H1 (cell line): Measurements from ENCODE around the gene KCNK7. TPM values are rescaled to one million over a fixed set of nuclear protein-coding genes. Genes with fewer than 3 reads are reported as not detected.
"Not testable (repeated sequence)": the region's sequence is repeated elsewhere in the genome, so short reads cannot be mapped to it uniquely, and the experiment has no call there.

Experiments used
- CTCF ChIA-PET: fragments of 300-600 bp; sonication (Branson Sonifier 250); formaldehyde crosslinking; loops from one replicate; lab custom pipeline; 2021; ENCODE audit not compliant: partially characterized antibody; lab: Charles Lee
- POLR2A ChIA-PET: fragments of 300-600 bp; sonication (Branson Sonifier 250); formaldehyde crosslinking; loops from one replicate; lab custom pipeline; 2021; ENCODE audit warnings: inconsistent platforms; ENCODE audit not compliant: partially characterized antibody; lab: Charles Lee
- DNase-seq, 2 experiments: peaks; one replicate each; pipeline versions ENCODE4 v3.0.0 to v3.0.0-alpha.2; 2010 to 2022; ENCODE audit warnings: low spot score in 2 of 2, low read depth in 1 of 2, mixed read lengths in 1 of 2
- FAIRE-seq: peaks from 2 replicates; lab custom pipeline; 2011; peaks lifted over from hg19 to GRCh38; lab: Jason Lieb, UNC
- H2AFZ ChIP-seq: 2 replicates; pipeline ENCODE4 v1.8.1; 2012; ENCODE audit warnings: low read length, inconsistent platforms
- H2AK5ac ChIP-seq: 2 replicates; pipeline ENCODE4 v1.6.1; 2013; ENCODE audit warnings: low read depth, low read length
- H2BK120ac ChIP-seq: replicated peaks from 2 replicates; pipeline ENCODE3; 2013; ENCODE audit warnings: low read depth, low read length, inconsistent platforms
- H2BK12ac ChIP-seq: 2 replicates; pipeline ENCODE4 v1.6.1; 2013; ENCODE audit warnings: low read depth, low read length
- H2BK15ac ChIP-seq: 2 replicates; pipeline ENCODE4 v1.6.1; 2013; ENCODE audit warnings: low read length
- H2BK20ac ChIP-seq: 2 replicates; pipeline ENCODE4 v1.6.1; 2013; ENCODE audit warnings: low read length
- H2BK5ac ChIP-seq: 2 replicates; pipeline ENCODE4 v1.6.1; 2013; ENCODE audit warnings: low read depth, low read length
- H3K14ac ChIP-seq: 2 replicates; pipeline ENCODE4 v1.6.1; 2013; ENCODE audit warnings: inconsistent platforms; ENCODE audit not compliant: insufficient read length
- H3K18ac ChIP-seq: 2 replicates; pipeline ENCODE4 v1.6.1; 2013; ENCODE audit warnings: low read length; ENCODE audit errors: extremely low read depth
- H3K23ac ChIP-seq: 2 replicates; pipeline ENCODE4 v1.6.1; 2013; ENCODE audit warnings: inconsistent platforms; ENCODE audit not compliant: insufficient read length
- H3K23me2 ChIP-seq: 2 replicates; pipeline ENCODE4 v1.6.1; 2013; ENCODE audit warnings: low read depth, low read length
- H3K27ac ChIP-seq: 2 replicates; pipeline ENCODE4 v1.6.1; 2011; ENCODE audit warnings: low read depth, low read length, inconsistent platforms
- H3K27me3 ChIP-seq, 4 experiments: replicated peaks in 1 of 4; 1 replicate in 1 of 4; 2 replicates in 3 of 4; pipeline versions ENCODE4 v1.6.1 to v1.8.1; 2011 to 2013; ENCODE audit warnings: low read length in 3 of 4, mild to moderate bottlenecking in 3 of 4, inconsistent platforms in 2 of 4, mixed read lengths in 2 of 4, moderate library complexity in 1 of 4; ENCODE audit not compliant: control insufficient read depth in 3 of 4, insufficient read depth in 3 of 4; ENCODE audit errors: extremely low read depth in 1 of 4
- H3K36me3 ChIP-seq, 4 experiments: 2 replicates each; pipeline versions ENCODE4 v1.6.1 to v1.8.1; 2011 to 2013; ENCODE audit warnings: mild to moderate bottlenecking in 4 of 4, low read length in 3 of 4, moderate library complexity in 2 of 4, control low read depth in 1 of 4, inconsistent platforms in 1 of 4; ENCODE audit not compliant: insufficient read depth in 4 of 4, control insufficient read depth in 2 of 4
- H3K4ac ChIP-seq: replicated peaks from 2 replicates; pipeline ENCODE3; 2013; ENCODE audit warnings: low read length, low read depth, mixed read lengths, inconsistent platforms; ENCODE audit not compliant: insufficient read length
- H3K4me1 ChIP-seq, 4 experiments: replicated peaks in 1 of 4; 1 replicate in 1 of 4; 2 replicates in 3 of 4; pipeline versions ENCODE4 v1.6.1 to v1.8.1; 2011 to 2013; ENCODE audit warnings: low read length in 3 of 4, inconsistent platforms in 2 of 4, mixed read lengths in 1 of 4; ENCODE audit not compliant: insufficient read depth in 4 of 4, control insufficient read depth in 3 of 4
- H3K4me2 ChIP-seq, 2 experiments: 2 replicates each; pipeline versions ENCODE4 v1.6.1 to v1.8.1; 2011 to 2013; ENCODE audit warnings: low read depth in 2 of 2, low read length in 2 of 2, control low read depth in 1 of 2, inconsistent platforms in 1 of 2, mild to moderate bottlenecking in 1 of 2; ENCODE audit not compliant: insufficient read depth in 1 of 2
- H3K4me3 ChIP-seq, 4 experiments: fragments of 200-600, 300-600 bp in 1 of 4; sonication (generic), shearing (Covaris generic), sonication (Bioruptor Twin) in 1 of 4; 2 replicates each; pipeline versions ENCODE4 v1.5.1 to v1.8.1; 2011 to 2016; ENCODE audit warnings: low read length in 4 of 4, low read depth in 3 of 4, control low read depth in 2 of 4, inconsistent platforms in 2 of 4, mild to moderate bottlenecking in 2 of 4, mixed read lengths in 1 of 4, moderate library complexity in 1 of 4; ENCODE audit not compliant: insufficient read depth in 2 of 4; ENCODE audit errors: extremely low read depth in 1 of 4
- H3K56ac ChIP-seq: replicated peaks from 2 replicates; pipeline ENCODE3; 2013; ENCODE audit warnings: low read depth, mild to moderate bottlenecking, mixed read lengths, low read length, inconsistent platforms; ENCODE audit not compliant: insufficient read length
- H3K79me1 ChIP-seq: 2 replicates; pipeline ENCODE4 v1.6.1; 2013; ENCODE audit warnings: low read depth, low read length, control low read depth
- H3K79me2 ChIP-seq, 2 experiments: 2 replicates each; pipeline versions ENCODE4 v1.6.1 to v1.8.1; 2012 to 2013; ENCODE audit warnings: low read length in 2 of 2, mild to moderate bottlenecking in 2 of 2, inconsistent platforms in 1 of 2; ENCODE audit not compliant: insufficient read depth in 2 of 2, control insufficient read depth in 1 of 2
- H3K9ac ChIP-seq, 4 experiments: replicated peaks in 1 of 4; 1 replicate in 1 of 4; 2 replicates in 3 of 4; pipeline versions ENCODE4 v1.6.1 to v1.8.1; 2011 to 2013; ENCODE audit warnings: low read depth in 3 of 4, low read length in 3 of 4, control low read depth in 2 of 4, mild to moderate bottlenecking in 2 of 4, moderate library complexity in 2 of 4, inconsistent platforms in 1 of 4; ENCODE audit errors: extremely low read depth in 1 of 4
- H3K9me3 ChIP-seq, 2 experiments: 2 replicates each; pipeline versions ENCODE4 v1.6.1 to v1.8.1; 2012 to 2013; ENCODE audit warnings: mild to moderate bottlenecking in 2 of 2, moderate library complexity in 2 of 2, control low read depth in 1 of 2, inconsistent platforms in 1 of 2, low read depth in 1 of 2, low read length in 1 of 2, mixed read lengths in 1 of 2; ENCODE audit not compliant: insufficient read depth in 2 of 2
- H4K20me1 ChIP-seq, 2 experiments: replicated peaks in 1 of 2; 2 replicates each; pipeline versions ENCODE3 to v1.8.1; 2011 to 2013; ENCODE audit warnings: inconsistent platforms in 2 of 2, low read length in 2 of 2, mild to moderate bottlenecking in 1 of 2; ENCODE audit not compliant: insufficient read depth in 2 of 2, control insufficient read depth in 1 of 2
- H4K5ac ChIP-seq: 2 replicates; pipeline ENCODE4 v1.6.1; 2013; ENCODE audit warnings: low read length, low read depth, mixed read lengths, inconsistent platforms; ENCODE audit not compliant: insufficient read length
- H4K8ac ChIP-seq: 2 replicates; pipeline ENCODE4 v1.8.0; 2013; ENCODE audit warnings: mild to moderate bottlenecking, moderate library complexity, low read length, inconsistent platforms; ENCODE audit not compliant: insufficient read depth; ENCODE audit errors: extremely low read depth
- H4K91ac ChIP-seq: replicated peaks from 2 replicates; pipeline ENCODE3; 2013; ENCODE audit warnings: low read length, mixed read lengths, inconsistent platforms; ENCODE audit not compliant: insufficient read length
- whole genome bisulfite sequencing, 2 experiments: shearing (Covaris generic) in 1 of 2; methylation state at CpG; one replicate each; pipeline versions ENCODE4 v1.1.6 to v1.1.7; 2013 to 2015; ENCODE audit warnings: low lambda C conversion rate in 2 of 2, mixed read lengths in 2 of 2, inconsistent platforms in 1 of 2, low coverage in 1 of 2, missing lambda C conversion rate in 1 of 2; ENCODE audit not compliant: insufficient replicate concordance in 2 of 2, insufficient coverage in 1 of 2, insufficient read length in 1 of 2; ENCODE audit errors: extremely low coverage in 1 of 2, missing lambda C conversion rate in 1 of 2; 5-methylcytosine and 5-hydroxymethylcytosine counted together
- polyA plus RNA-seq, 7 experiments: library from polyadenylated mRNA; depleted of rRNA in 3 of 7; stranded (reverse) in 5 of 7; unstranded in 2 of 7; fragments of >200 nt in 5 of 7; fragments of 200-250 nt in 2 of 7; gene quantifications; 1 replicate in 5 of 7; 2 replicates in 1 of 7; 4 replicates in 1 of 7; pipeline versions ENCODE4 v1.2.1 to v1.2.3, GENCODE V29; 2011 to 2013; ENCODE audit warnings: missing spikeins in 2 of 7, mixed read lengths in 2 of 7
- total RNA-seq: library from RNA; stranded (reverse); fragmentation: NEBNext Ultra II Directional; extraction: Animal tissue kit (Norgen Biotek cat#: 25700); gene quantifications from 2 replicates; pipeline ENCODE4 v1.2.1, GENCODE V29; 2021

Gene KCNK7
- total and polyA plus RNA-seq, 2 of the 8 experiments (the other 6 are each of a cell fraction or from before 2014, with no cell fraction given), result 0.74 to 1.0 TPM

DNA sequence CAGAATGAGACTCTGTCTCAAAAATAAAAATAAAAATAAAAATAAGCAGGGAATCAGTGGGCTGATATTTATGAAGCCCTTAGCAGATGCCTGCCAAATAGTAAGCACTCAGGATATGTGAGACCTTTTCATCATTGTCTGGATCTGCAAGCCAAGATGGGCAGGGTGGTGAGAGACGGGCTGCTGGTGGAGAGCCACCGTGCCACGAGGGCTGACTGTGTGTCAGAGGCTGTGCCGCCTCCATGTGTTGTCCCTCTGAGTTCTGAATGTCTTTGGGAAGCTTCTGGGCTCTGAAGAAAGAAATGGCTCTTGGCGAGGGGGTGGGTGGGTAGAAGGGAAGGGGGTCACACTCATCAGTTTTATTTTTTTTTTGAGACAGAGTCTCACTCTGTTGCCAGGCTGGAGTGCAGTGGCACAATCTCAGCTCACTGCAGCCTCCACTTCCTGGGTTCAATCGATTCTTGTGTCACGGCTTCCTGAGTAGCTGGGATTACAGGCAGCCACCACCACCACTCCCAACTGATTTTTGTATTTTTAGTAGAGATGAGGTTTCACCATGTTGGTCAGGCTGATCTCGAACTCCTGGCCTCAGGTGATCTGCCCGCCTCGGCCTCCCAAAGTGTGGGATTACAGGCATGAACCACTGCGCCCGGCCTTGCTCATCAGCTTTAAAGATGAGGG lies 30.6 kb downstream of the KCNK7 start:
- H2AFZ ChIP-seq, H3K9ac ChIP-seq, H3K14ac ChIP-seq, H3K79me1 ChIP-seq, H3K56ac ChIP-seq, H3K27ac ChIP-seq, H4K5ac ChIP-seq, H3K18ac ChIP-seq, H3K23ac ChIP-seq, H2BK12ac ChIP-seq, H3K79me2 ChIP-seq, H4K91ac ChIP-seq, FAIRE-seq, H3K9me3 ChIP-seq, H2BK20ac ChIP-seq, H3K4me2 ChIP-seq, H3K4me3 ChIP-seq, H2BK120ac ChIP-seq, H3K4ac ChIP-seq, H3K27me3 ChIP-seq, H2BK15ac ChIP-seq, H3K23me2 ChIP-seq, H4K20me1 ChIP-seq, DNase-seq, H2AK5ac ChIP-seq, H3K36me3 ChIP-seq, H2BK5ac ChIP-seq, H4K8ac ChIP-seq: not testable (repeated sequence)
- POLR2A ChIA-PET, result interaction anchor here (1.5 to 1.6 kb wide), 2 partner anchors 17 to 18 kb away, joined by 4 read pairs; no protein-coding TSS in a partner anchor
- CTCF ChIA-PET, result interaction anchor here (0.6 to 16.3 kb wide), 6 partner anchors 11 to 59 kb away, joined by 3 to 284 read pairs (median 18); partner anchors contain the start of gene EHBP1L1
- peaks cover 0 to 19% (median 15%) of the 10 kb centered on the region in 4 experiments; a peak in 6 of 7 replicates for H3K4me1 ChIP-seq
- WGBS, 2 experiments, result 93% methylated on average over 12 of the region's 12 CpGs; no CpG with 5 or more reads in 1 of the 2 experiments
